ENCODE results near the gene EPN2.
"Not testable (repeated sequence)": the region's sequence is repeated elsewhere in the genome, so short reads cannot be mapped to it uniquely, and the experiment has no call there.

The EPN2 gene

GRCh38 chr17:19269641-19270040 is 32.5 kb downstream of the EPN2 start:
- no peak for DNase-seq

GRCh38 chr17:19270347-19270703 is 33.2 kb downstream of the EPN2 start:
- no peak for DNase-seq

GRCh38 chr17:19270704-19271611 is 33.8 kb downstream of the EPN2 start:
- DNase-seq = no peak

DNA sequence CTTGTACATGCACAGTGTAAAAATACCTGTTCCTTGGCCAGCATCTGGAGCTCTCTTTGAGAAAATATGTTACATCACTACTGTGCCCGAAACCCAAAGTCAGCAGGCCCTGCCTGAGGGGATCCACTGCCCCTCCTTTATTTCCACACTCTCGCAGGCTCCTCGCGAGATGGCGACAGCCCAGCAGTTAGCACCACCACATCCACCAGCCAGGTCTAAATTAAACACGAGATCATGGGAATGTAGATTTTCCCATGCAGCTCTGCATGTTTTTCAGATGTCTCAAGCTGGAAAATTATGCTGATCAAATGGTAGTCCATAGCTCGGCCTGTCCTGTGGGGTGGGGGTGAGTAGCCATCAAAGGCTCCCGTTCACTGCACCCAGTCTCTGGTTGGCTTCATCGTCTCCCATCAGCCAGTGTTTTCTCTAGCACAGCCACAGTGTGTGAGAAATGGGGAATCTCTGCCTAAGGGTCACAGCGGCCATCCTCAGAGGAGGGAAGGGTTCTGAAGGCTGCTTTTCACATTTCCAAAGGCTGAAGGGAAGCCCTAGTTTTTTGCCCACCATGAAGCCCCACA is 34.7 kb downstream of the EPN2 start:
- DNase-seq = no peak

- no peak for DNase-seq
Measured at GRCh38 chr17:19273731-19274130, 36.6 kb downstream of the EPN2 start.

DNA sequence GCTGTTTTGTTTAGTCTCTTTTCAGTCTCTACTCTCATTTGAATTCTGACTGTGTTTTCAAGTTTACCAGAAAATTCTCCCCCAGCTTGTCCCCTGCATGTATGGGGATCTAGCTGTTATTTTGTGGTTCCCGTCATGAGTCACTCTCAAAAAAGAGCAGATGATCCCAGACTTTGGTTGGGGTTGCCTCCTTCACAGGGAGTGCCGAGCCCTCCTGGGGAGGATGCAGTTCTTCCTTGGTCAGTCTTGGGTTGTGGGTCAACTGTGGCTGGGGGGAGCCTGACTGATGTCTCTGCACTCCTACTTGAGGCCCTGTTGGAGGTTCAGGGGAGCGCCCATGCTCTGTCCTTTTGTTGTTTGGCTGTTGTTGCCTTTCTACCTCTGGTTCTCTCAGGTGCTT is 37.7 kb downstream of the EPN2 start:
- no peak for DNase-seq

DNA sequence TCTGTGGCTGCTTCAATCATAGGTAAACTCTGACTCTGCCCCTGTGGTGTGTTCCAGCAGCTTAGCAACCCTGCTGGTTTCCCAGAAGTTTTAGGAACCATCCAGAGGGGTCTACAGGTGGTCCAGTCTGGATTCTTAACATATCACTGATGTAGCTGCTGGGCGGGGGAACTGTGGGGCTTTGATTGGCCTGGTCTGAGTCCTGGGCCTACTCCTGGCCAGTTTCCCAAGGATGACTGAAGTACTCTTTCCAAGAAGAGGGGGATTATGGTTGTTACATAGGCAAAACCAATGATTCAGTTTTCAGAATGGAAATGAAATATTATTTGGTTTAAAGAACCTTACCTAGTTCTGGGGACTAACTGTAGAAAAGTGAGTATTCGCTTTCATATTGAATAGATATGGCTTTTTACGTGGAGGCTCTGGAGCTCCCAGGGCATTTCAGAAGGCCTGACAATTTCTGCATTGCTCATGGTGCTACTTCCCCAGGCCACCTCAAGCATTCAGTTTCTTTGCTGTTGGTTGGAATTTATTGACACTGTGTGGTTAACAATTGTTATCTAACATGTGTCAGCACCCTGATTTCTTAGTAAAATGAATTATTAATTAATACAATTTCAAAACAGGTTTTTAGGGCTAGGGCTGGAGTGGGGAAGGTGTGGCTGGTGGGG is 38.4 kb downstream of the EPN2 start:
- DNase-seq = no peak

GRCh38 chr17:19278284-19278683 is 41.1 kb downstream of the EPN2 start:
- not testable (repeated sequence) for DNase-seq

- no peak for DNase-seq
Measured at GRCh38 chr17:19278729-19279128, 41.6 kb downstream of the EPN2 start.

DNA sequence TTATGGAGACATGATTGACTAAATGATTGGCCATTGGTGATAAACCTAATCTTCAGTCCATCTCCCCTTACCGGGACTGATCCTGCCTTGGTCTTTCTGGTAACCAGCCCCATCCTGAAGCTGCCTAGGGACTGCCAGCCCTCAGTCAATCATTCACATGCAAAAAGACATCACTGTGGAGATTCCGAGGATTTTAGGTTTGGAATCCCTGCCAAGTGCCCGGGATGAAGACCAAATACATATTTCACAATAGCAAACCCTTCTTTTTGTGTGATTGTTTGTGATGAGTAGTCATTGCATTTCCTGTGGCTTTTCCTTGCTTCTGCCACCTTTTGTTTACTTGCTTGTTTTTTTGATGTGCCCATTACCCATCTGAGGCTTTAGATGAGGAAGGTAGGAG is 44.0 kb downstream of the EPN2 start:
- no peak for DNase-seq

DNA sequence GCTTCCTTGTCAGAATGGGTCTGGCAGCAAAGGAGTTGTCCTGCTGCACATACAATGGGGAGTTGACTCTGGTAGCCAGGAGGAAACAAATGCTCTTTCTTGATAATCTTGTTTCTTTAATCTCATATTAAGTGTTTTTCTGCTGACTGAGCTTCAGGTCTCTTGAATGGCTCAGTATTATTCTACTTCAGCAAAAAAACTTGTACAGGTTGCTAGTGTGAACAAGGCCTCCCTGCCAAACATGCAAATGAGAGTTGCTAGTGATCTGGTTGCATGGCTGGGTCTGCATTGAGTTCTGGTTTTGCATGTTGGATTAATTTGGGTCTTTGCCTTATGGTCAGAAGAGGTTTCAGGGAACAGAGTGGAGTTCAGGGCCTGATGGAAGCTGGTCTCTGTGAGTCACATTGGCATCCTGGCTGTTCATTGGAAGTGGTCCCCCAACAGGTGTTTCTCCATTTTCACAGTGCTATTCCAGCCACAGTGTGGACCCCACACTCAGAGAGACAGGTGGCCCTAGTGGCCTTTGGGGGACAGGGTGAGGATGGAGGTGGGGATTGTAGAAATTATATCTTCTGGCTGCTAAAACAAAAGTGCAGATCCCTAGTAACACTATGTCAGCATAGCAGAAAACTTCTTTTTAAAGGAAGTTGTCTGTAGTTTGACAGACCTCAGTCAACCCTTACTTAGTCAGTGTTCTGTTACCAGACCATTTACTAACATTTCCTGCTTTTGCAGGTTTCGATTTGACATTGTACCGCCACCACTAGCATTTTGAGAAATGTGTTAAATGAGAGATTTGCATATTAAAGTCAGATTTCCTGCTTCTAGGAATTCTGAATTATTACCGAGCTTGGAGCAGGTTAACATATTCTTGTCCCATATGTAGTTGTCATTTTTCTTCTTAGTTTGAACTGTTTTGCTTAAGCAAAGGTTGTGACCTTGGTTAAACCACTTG is 47.1 kb downstream of the EPN2 start:
- no peak for DNase-seq

- DNase-seq = no peak
Measured at GRCh38 chr17:19285213-19285900, 48.2 kb downstream of the EPN2 start.

DNA sequence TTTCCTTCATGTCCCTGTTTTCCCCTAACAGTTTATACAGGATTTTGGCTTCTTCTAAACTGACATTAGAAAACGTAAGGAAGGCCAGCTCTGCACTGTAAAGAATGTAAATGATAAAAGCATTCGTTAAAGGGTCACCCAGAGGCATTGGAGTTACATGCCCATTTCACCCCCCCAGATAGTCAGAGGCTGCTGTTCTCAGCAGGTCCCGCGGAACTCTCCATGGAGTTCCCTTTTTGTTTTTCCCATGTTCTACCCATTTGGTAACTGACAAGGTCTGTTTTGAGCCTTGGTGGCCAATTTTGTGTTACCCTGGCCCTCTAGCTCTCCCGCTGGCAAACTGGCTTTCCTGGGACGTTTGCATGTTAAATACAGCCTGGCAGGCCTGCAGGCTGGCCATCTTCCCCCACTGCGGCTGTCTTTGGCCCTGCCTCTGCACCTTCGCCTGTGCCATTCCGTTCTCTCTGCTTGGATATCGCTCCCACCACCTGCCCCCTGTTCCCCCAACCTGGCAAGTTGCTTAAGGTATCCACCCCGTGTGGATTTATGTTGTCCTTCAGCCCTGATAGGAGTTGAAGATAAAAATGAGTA is 49.7 kb downstream of the EPN2 start:
- no peak for DNase-seq

- no peak for DNase-seq
Measured at GRCh38 chr17:19287651-19288050, 50.5 kb downstream of the EPN2 start.

GRCh38 chr17:19288453-19288852 is 51.3 kb downstream of the EPN2 start:
- no peak for DNase-seq

DNA sequence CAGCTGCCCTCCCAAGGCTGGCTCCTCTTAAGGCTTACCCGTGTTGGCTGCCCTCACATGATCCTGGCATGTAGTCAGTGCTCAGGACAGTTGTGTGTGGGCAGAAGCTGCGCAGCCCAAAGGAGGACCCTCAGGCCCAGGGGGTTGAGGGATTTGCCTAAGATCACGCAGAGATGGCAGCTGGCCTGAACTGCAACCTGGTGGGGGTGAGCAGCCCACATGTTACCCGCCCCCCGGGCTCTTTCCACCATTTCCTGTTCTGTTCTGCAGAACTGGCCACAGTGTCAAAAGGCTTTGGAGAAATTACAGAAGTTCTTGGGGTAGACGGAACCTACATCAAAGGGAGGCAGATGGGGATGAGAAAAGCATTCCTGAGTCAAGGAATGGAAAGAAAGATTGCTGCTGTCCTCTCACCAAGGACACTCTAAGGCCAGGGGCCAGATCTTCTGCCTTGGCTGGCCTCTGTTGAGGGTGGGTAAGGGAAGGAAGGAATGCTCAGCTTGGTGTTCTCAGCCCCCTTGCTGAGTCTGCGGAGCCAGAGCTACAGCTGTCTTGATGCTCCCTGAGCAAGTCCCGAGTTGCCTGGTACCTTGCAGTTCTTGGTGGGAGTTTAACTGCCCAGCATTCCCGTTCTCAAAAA is 53.0 kb downstream of the EPN2 start:
- DNase-seq = no peak

GRCh38 chr17:19291646-19292376 is 54.6 kb downstream of the EPN2 start:
- DNase-seq = no peak

DNA sequence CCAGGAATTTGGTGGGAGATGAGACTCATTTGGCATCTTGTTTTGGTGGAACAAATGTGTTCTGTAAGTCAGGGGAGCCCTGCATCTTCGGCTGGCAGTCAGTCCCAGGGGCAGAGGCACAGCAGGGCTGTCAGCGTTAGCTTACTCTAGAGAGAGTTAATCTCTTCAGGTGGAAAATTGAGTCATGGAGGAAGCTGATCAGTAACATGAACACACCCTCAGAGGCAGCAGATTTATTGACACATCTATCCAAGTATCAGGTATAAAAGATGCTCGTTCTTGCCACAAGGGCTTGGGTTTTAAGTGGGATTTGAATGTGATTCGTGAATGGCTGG is 55.2 kb downstream of the EPN2 start:
- DNase-seq = no peak

DNA sequence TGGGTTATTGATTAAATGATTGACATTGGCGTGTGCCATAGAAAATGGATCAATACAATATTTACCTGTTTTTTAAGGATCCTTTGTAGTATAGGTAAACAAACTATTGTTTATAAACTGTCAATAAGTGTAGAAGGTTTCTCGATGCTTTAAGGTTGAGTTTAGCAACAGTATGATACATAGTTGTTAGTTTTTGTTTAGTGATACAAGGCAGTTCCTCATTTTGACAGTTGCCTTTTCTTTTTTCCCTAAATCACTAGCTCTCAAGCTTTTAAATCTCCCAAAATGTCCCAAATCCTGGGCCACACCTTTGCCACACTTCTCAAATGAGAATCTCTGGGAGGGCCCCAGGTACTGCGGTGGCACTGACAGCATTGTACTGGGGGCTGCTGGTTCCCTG is 57.3 kb downstream of the EPN2 start:
- DNase-seq = no peak

DNA sequence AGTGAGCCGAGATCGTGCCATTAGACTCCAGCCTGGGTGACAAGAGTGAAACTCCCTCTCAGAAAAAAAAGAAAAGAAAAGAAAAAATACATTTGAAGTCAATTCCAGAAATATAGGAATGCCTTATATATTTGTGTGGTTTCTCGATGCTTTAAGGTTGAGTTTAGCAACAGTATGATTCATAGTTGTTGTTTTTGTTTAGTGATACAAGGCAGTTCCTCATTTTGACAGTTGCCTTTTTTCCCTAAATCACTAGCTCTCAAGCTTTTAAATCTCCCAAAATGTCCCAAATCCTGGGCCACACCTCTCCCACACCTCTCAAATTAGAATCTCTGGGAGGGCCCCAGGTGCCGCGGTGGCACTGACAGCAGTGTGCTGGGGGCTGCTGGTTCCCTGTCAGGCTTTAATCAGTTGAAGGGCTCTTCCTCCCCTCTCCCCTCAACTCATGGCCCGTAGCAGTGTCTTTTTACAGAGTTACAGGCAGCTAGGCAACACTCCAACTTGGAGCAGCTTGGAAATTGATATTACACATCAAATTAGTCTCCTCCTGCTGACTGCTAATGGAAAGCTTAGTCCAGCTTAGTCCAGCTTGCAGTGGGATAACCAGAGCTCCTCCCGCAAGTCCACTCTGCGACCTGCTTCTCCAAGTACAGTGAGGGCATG is 58.4 kb downstream of the EPN2 start:
- DNase-seq = no peak

Data from NCI-H345 (cell line).